AG09309 (cell line): ENCODE measurements around the gene PRKCQ.

Experiments used
- DNase-seq: peaks from one replicate; pipeline ENCODE4 v3.0.0-alpha.2; 2010; ENCODE audit warnings: low read depth
- H3K4me3 ChIP-seq: 2 replicates; pipeline ENCODE4 v1.5.1; 2011; ENCODE audit warnings: mild to moderate bottlenecking, low read depth, low read length, moderate library complexity; ENCODE audit not compliant: control insufficient read depth
- TF ChIP-seq, protein P1 (sequence below): IDR thresholded peaks from 2 replicates; pipeline ENCODE4 v1.5.1; 2011; ENCODE audit warnings: mild to moderate bottlenecking, low read depth, low read length, inconsistent platforms; ENCODE audit not compliant: insufficient read depth, control insufficient read depth; ENCODE audit errors: missing control alignments

PRKCQ gene

GRCh38 chr10:6598679-6599078 is 18.6 kb upstream of the PRKCQ start:
- DNase-seq, result no peak
- H3K4me3 ChIP-seq, result no peak overlapping the region
- TF ChIP-seq, protein P1, sequence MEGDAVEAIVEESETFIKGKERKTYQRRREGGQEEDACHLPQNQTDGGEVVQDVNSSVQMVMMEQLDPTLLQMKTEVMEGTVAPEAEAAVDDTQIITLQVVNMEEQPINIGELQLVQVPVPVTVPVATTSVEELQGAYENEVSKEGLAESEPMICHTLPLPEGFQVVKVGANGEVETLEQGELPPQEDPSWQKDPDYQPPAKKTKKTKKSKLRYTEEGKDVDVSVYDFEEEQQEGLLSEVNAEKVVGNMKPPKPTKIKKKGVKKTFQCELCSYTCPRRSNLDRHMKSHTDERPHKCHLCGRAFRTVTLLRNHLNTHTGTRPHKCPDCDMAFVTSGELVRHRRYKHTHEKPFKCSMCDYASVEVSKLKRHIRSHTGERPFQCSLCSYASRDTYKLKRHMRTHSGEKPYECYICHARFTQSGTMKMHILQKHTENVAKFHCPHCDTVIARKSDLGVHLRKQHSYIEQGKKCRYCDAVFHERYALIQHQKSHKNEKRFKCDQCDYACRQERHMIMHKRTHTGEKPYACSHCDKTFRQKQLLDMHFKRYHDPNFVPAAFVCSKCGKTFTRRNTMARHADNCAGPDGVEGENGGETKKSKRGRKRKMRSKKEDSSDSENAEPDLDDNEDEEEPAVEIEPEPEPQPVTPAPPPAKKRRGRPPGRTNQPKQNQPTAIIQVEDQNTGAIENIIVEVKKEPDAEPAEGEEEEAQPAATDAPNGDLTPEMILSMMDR, result no peak

- no peak overlapping the region for H3K4me3 ChIP-seq
- TF ChIP-seq, protein P1, result no peak
- no peak for DNase-seq
These were observed 17.4 kb upstream of the PRKCQ start for GRCh38 chr10:6597478-6597877.

GRCh38 chr10:6595499-6595898 is 15.4 kb upstream of the PRKCQ start:
- no peak for DNase-seq
- TF ChIP-seq, protein P1, result no peak

DNA sequence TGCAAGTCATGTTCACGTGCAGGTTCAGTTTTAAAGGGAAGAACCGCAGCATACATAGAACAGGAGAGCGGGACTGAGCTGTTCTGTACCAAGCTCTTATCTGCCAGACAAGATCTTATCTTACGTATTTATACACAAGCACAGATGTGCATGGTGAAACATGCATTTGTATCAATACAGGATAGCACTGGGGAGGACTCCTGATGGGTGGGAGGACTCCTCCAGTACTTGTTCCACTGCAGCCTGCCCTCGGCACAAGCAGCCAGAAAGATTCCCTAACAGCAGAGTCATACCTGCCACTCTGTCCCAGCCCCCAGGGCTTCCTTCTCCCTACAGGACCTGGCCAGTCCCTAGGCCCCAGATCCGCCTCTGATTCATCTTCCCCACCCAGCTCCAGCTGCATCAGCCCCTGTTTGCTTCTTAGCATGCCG is 13.2 kb upstream of the PRKCQ start:
- no peak for DNase-seq
- no peak overlapping the region for H3K4me3 ChIP-seq
- TF ChIP-seq, protein P1, result no peak

More at GRCh38 chr10:6595499-6595898, 15.4 kb upstream of the PRKCQ start:
- H3K4me3 ChIP-seq, result no peak overlapping the region

GRCh38 chr10:6592080-6592479 is 12.0 kb upstream of the PRKCQ start:
- no peak overlapping the region for H3K4me3 ChIP-seq
- DNase-seq, result no peak

DNA sequence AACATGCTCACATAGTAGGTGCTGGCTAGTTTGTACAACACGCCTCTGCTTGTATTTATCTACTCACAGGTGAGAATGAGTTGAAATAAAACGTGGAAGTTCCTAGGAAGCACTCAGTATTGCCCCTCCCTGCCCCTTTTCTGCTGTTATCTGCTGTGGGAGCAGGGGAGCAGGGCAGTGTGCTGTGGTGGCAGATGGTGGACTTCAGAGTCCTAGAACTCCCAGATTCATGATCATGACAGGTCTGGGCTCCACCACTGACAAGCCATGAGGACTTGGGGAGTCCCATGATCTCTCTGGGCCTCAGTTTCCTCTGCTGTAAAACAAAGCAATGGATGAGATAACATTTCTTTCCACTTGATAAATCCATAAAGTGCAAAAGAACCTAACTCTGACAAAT is 11.6 kb upstream of the PRKCQ start:
- H3K4me3 ChIP-seq, result no peak overlapping the region
- no peak for DNase-seq
- TF ChIP-seq, protein P1, result no peak

More at GRCh38 chr10:6592080-6592479, 12.0 kb upstream of the PRKCQ start:
- TF ChIP-seq, protein P1, result no peak

- TF ChIP-seq, protein P1, result no peak
- no peak overlapping the region for H3K4me3 ChIP-seq
- DNase-seq, result no peak
These were observed 10.0 kb upstream of the PRKCQ start for GRCh38 chr10:6590100-6590499.
